Muscle layer of colon (tissue), 2 donors: ENCODE results near the gene EVA1B.

Source experiments
- H3K27ac ChIP-seq: one replicate; pipeline ENCODE4 v1.7.0; 2013; ENCODE audit warnings: low read depth, mild to moderate bottlenecking, low read length, moderate library complexity
- H3K27me3 ChIP-seq, 2 donors: one replicate each; pipeline ENCODE4 v1.7.0; 2013; ENCODE audit warnings: low read length in 2 of 2, mild to moderate bottlenecking in 2 of 2; ENCODE audit not compliant: insufficient read depth in 2 of 2, control insufficient read depth in 1 of 2
- H3K36me3 ChIP-seq: one replicate; pipeline ENCODE4 v1.7.0; 2013; ENCODE audit warnings: mild to moderate bottlenecking, low read length; ENCODE audit not compliant: insufficient read depth
- H3K4me1 ChIP-seq: one replicate; pipeline ENCODE4 v1.7.0; 2013; ENCODE audit warnings: mild to moderate bottlenecking, low read length; ENCODE audit not compliant: insufficient read depth
- H3K4me3 ChIP-seq, 2 donors: one replicate each; pipeline ENCODE4 v1.7.0; 2013; ENCODE audit warnings: low read length in 2 of 2, low read depth in 1 of 2, mild to moderate bottlenecking in 1 of 2, moderate library complexity in 1 of 2
- H3K9ac ChIP-seq: one replicate; pipeline ENCODE4 v1.7.0; 2013; ENCODE audit warnings: low read length
- H3K9me3 ChIP-seq: one replicate; pipeline ENCODE4 v1.7.0; 2013; ENCODE audit warnings: mild to moderate bottlenecking, low read length
- donor health status: abdominal sarcoma.
- donor health status: Adenocarcinoma of cecum.

EVA1B gene

GRCh38 chr1:36287595-36287994 is 35.9 kb downstream of the EVA1B start:
- no peak overlapping the region for H3K9ac ChIP-seq
- H3K9me3 ChIP-seq: no peaks in the 10 kb centered on the region
- H3K27ac ChIP-seq: no peak overlapping the region
- H3K4me1 ChIP-seq: peaks cover 27% of the 10 kb centered on the region
- peaks cover 76% of the 10 kb centered on the region for H3K36me3 ChIP-seq
- no peak overlapping the region for H3K4me3 ChIP-seq
- no peaks in the 10 kb centered on the region for H3K27me3 ChIP-seq

- peaks cover 71% of the 10 kb centered on the region for H3K36me3 ChIP-seq
- no peaks in the 10 kb centered on the region for H3K9me3 ChIP-seq
- no peak overlapping the region for H3K9ac ChIP-seq
- H3K27ac ChIP-seq: no peak overlapping the region
- peaks cover 27% of the 10 kb centered on the region for H3K4me1 ChIP-seq
- no peaks in the 10 kb centered on the region for H3K27me3 ChIP-seq
- no peak overlapping the region for H3K4me3 ChIP-seq
Observed at GRCh38 chr1:36286802-36287201, 36.6 kb downstream of the EVA1B start.

GRCh38 chr1:36285443-36286101 is 37.9 kb downstream of the EVA1B start:
- H3K36me3 ChIP-seq: peaks cover 59% of the 10 kb centered on the region
- no peak overlapping the region for H3K4me3 ChIP-seq
- H3K4me1 ChIP-seq: peaks cover 28% of the 10 kb centered on the region
- no peak overlapping the region for H3K9ac ChIP-seq
- no peaks in the 10 kb centered on the region for H3K9me3 ChIP-seq
- peak overlapping the region; percentile 22 for H3K27ac ChIP-seq
- H3K27me3 ChIP-seq: no peaks in the 10 kb centered on the region

- Histone ChIP-seq H3K36me3 (peaks cover 50% of the 10 kb centered on the region), H3K4me3 (no peak overlapping the region), H3K9me3 (no peaks in the 10 kb centered on the region), H3K4me1 (peaks cover 38% of the 10 kb centered on the region), H3K27me3 (no peaks in the 10 kb centered on the region), H3K9ac (no peak overlapping the region), H3K27ac (no peak overlapping the region)
Observed at GRCh38 chr1:36284517-36284916, 38.9 kb downstream of the EVA1B start.

GRCh38 chr1:36284061-36284460 is 39.4 kb downstream of the EVA1B start:
- H3K36me3 ChIP-seq: peaks cover 45% of the 10 kb centered on the region
- no peak overlapping the region for H3K4me3 ChIP-seq
- no peaks in the 10 kb centered on the region for H3K9me3 ChIP-seq
- H3K27ac ChIP-seq: peak overlapping the region; percentile 25
- peaks cover 42% of the 10 kb centered on the region for H3K4me1 ChIP-seq
- no peak overlapping the region for H3K9ac ChIP-seq
- H3K27me3 ChIP-seq: no peaks in the 10 kb centered on the region

- H3K4me3 ChIP-seq: no peak overlapping the region
- H3K27ac ChIP-seq: no peak overlapping the region
- no peak overlapping the region for H3K9ac ChIP-seq
- peaks cover 16% of the 10 kb centered on the region for H3K36me3 ChIP-seq
- H3K4me1 ChIP-seq: peaks cover 39% of the 10 kb centered on the region
- H3K9me3 ChIP-seq: no peaks in the 10 kb centered on the region
- no peaks in the 10 kb centered on the region for H3K27me3 ChIP-seq
Observed at GRCh38 chr1:36279789-36280296, 43.6 kb downstream of the EVA1B start.

GRCh38 chr1:36279110-36279788 is 44.2 kb downstream of the EVA1B start:
- no peaks in the 10 kb centered on the region for H3K9me3 ChIP-seq
- no peaks in the 10 kb centered on the region for H3K27me3 ChIP-seq
- H3K27ac ChIP-seq: no peak overlapping the region
- H3K4me3 ChIP-seq: no peak overlapping the region
- peaks cover 33% of the 10 kb centered on the region for H3K4me1 ChIP-seq
- peaks cover 11% of the 10 kb centered on the region for H3K36me3 ChIP-seq
- H3K9ac ChIP-seq: no peak overlapping the region

GRCh38 chr1:36276688-36277087 is 46.8 kb downstream of the EVA1B start:
- H3K4me1 ChIP-seq: peaks cover 21% of the 10 kb centered on the region
- no peak overlapping the region for H3K27ac ChIP-seq
- no peak overlapping the region for H3K9ac ChIP-seq

GRCh38 chr1:36274201-36274600 is 49.2 kb downstream of the EVA1B start:
- Histone ChIP-seq H3K9me3 (no peaks in the 10 kb centered on the region), H3K4me1 (peaks cover 7% of the 10 kb centered on the region), H3K9ac (no peak overlapping the region), H3K27ac (no peak overlapping the region), H3K27me3 (no peaks in the 10 kb centered on the region), H3K4me3 (no peak overlapping the region), H3K36me3 (no peaks in the 10 kb centered on the region)

More at GRCh38 chr1:36276688-36277087, 46.8 kb downstream of the EVA1B start:
- Histone ChIP-seq H3K4me3 (no peak overlapping the region), H3K36me3 (no peaks in the 10 kb centered on the region), H3K9me3 (no peaks in the 10 kb centered on the region), H3K27me3 (no peaks in the 10 kb centered on the region)

- Histone ChIP-seq H3K36me3 (no peaks in the 10 kb centered on the region), H3K27me3 (no peaks in the 10 kb centered on the region), H3K27ac (no peak overlapping the region), H3K4me3 (no peak overlapping the region), H3K4me1 (no peaks in the 10 kb centered on the region), H3K9ac (no peak overlapping the region), H3K9me3 (no peaks in the 10 kb centered on the region)
Observed at GRCh38 chr1:36273024-36273423, 50.4 kb downstream of the EVA1B start.
